Epidermal melanocyte (primary cell): Measurements from ENCODE around the gene JAG2.

ENCODE experiments used
- DNase-seq: peaks from one replicate; pipeline ENCODE4 v3.0.0; 2011; ENCODE audit warnings: low spot score; ENCODE audit not compliant: insufficient read length

Gene JAG2

GRCh38 chr14:105093038-105093430 lies 75.5 kb downstream of the JAG2 start:
- no peak for DNase-seq

- no peak for DNase-seq
Observed at GRCh38 chr14:105092171-105093037, 76.2 kb downstream of the JAG2 start.

DNA sequence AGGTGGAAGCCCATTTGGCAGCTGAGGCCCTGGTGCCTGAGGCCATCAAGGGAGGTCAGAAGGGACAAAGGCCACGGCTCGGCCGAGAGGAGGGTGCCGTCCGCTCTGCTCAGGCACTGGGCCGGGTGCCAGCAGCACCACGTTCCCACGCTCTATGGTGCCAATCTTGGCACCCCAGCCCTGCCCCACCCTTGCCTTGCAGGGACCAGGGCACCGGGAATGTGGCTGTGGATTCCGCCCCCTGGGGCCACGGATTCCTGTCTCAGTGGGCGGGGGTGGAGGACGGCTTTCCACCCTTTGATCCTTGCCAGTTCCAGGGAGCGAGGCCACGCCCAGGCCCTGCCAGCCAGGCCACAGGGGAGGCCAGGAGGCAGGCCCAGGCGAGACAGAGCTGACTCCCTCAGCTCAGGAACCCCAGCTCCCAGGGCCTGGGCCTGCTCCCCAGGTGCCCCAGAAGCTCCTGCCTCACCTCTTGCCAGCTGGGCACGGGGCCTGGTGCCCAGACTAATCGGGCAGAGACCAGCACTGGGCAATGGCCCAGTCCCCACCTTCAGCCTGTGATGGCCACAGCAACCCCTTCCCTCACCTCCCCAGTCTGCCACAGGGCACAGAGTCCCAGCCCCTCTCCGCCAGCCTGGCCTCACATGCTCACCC lies 76.9 kb downstream of the JAG2 start:
- no peak for DNase-seq

- DNase-seq: no peak
Observed at GRCh38 chr14:105091054-105091516, 77.5 kb downstream of the JAG2 start.
